Testis (tissue), 2 donors: ENCODE results near the gene TCN2.

ENCODE experiments used
- POLR2A ChIP-seq: fragments of 450-650 bp; IDR thresholded peaks from one replicate; pipeline ENCODE4 v1.6.1; 2017; ENCODE audit warnings: antibody characterized with exemption, mild to moderate bottlenecking, moderate library complexity
- TF ChIP-seq, protein P1 (sequence below), 3 experiments: fragments of 450-650 bp in 2 of 3; fragments of 200-600 bp in 1 of 3; sonication (generic) in 1 of 3; IDR thresholded peaks; one replicate each; pipeline ENCODE4 v1.5.1; 2016 to 2019; ENCODE audit warnings: antibody characterized with exemption in 3 of 3, mild to moderate bottlenecking in 2 of 3, moderate library complexity in 1 of 3

DNA sequence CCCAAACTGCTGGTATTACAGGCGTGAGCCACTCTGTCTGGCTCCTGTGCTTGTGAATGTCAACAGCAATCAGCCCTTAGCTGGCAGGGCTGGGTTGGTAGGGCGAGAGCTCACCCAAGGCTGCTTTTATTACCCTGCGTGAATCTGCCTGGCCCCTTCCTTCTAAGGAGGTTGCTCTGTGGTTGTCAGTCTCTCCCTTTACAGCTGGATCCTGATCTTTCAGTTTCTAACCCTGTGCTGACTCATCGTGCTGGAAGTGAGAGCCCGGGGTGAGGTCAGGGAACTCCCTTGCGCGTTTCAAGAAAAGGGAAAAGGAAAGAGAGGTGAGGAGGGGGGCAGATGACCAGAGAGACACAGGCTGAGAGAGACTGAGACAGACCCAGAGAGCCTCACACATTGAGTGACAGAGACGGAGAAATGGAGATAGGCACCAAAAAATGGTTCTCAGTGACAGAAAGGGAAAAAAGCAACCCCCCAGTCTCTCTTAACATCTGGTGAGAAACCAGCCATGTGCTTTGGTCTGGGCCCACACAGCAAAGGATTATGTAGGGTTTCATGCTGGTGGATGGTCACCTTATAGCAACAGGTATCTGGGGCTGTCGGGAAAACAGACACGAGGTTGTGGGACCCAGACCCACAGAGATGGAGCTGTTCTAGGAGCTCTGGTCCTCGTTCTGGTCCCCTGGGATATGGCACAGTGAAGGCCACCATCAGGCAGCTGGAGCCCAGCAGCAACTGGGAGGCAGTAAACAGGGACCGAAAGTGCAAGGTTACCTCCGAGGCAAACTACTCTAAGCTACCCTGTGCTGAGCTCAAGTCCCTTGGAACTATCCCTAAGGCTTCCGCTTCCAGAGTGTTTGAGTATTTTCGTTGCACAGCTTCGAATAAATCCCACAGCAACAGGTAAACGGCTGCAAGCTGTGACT is 2.5 kb downstream of the TCN2 start:
- TF ChIP-seq, protein P1, sequence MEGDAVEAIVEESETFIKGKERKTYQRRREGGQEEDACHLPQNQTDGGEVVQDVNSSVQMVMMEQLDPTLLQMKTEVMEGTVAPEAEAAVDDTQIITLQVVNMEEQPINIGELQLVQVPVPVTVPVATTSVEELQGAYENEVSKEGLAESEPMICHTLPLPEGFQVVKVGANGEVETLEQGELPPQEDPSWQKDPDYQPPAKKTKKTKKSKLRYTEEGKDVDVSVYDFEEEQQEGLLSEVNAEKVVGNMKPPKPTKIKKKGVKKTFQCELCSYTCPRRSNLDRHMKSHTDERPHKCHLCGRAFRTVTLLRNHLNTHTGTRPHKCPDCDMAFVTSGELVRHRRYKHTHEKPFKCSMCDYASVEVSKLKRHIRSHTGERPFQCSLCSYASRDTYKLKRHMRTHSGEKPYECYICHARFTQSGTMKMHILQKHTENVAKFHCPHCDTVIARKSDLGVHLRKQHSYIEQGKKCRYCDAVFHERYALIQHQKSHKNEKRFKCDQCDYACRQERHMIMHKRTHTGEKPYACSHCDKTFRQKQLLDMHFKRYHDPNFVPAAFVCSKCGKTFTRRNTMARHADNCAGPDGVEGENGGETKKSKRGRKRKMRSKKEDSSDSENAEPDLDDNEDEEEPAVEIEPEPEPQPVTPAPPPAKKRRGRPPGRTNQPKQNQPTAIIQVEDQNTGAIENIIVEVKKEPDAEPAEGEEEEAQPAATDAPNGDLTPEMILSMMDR (IDR thresholded peaks at IDR 0.05) = no peak
- TF ChIP-seq POLR2A = no peak
